Uterus (tissue), 4 donors: Measurements from ENCODE around the gene EHBP1L1. TPM values are rescaled to one million over a fixed set of nuclear protein-coding genes. Genes with fewer than 3 reads are reported as not detected.
A peak's percentile ranks its signal among the peaks of the same experiment; 100 is the strongest.
"Not testable (repeated sequence)": the region's sequence is repeated elsewhere in the genome, so short reads cannot be mapped to it uniquely, and the experiment has no call there.

Experiments
- DNase-seq, 2 donors: peaks; one replicate each; pipeline ENCODE4 v3.0.0-alpha.2; 2019 to 2020
- H3K27ac ChIP-seq, 2 donors: fragments of 200-600 bp; sonication (generic); 1 replicate in 1 of 2; 2 replicates in 1 of 2; pipeline ENCODE4 v1.5.1; 2016 to 2018
- H3K27me3 ChIP-seq, 2 donors: fragments of 200-600 bp; sonication (generic); one replicate each; pipeline ENCODE4 v1.5.1; 2018 to 2019; ENCODE audit warnings: control low read depth in 1 of 2
- H3K36me3 ChIP-seq, 2 donors: fragments of 200-600 bp; sonication (generic); one replicate each; pipeline ENCODE4 v1.5.1; 2019; ENCODE audit warnings: control low read depth in 1 of 2
- H3K4me1 ChIP-seq, 2 donors: fragments of 200-600 bp; sonication (generic); one replicate each; pipeline ENCODE4 v1.5.1; 2018 to 2019; ENCODE audit warnings: control low read depth in 1 of 2
- H3K4me3 ChIP-seq, 2 donors: fragments of 200-600 bp; sonication (generic); 1 replicate in 1 of 2; 2 replicates in 1 of 2; pipeline ENCODE4 v1.5.1; 2018 to 2019; ENCODE audit warnings: mild to moderate bottlenecking in 1 of 2
- H3K9me3 ChIP-seq, 2 donors: fragments of 200-600 bp; sonication (generic); one replicate each; pipeline ENCODE4 v1.5.1; 2019; ENCODE audit warnings: control low read depth in 1 of 2
- CTCF ChIP-seq, 4 experiments: fragments of 200-600 bp in 2 of 4; fragments of 450-650 bp in 2 of 4; sonication (generic) in 2 of 4; IDR thresholded peaks; one replicate each; pipeline ENCODE4 v1.5.1; 2016 to 2019; ENCODE audit warnings: antibody characterized with exemption in 4 of 4, mild to moderate bottlenecking in 2 of 4, moderate library complexity in 1 of 4
- POLR2A ChIP-seq, 2 donors: fragments of 450-650 bp; IDR thresholded peaks; one replicate each; pipeline ENCODE4 v1.6.1; 2016; ENCODE audit warnings: antibody characterized with exemption in 2 of 2, mild to moderate bottlenecking in 1 of 2, moderate library complexity in 1 of 2
- intact Hi-C: fragments of 100-400 bp; cut with DNase I; formaldehyde crosslinking; loops from one replicate; pipeline ENCODE4 v1.15.1; 2023; ENCODE audit warnings: low total_unique reads
- total RNA-seq, 4 donors: library from RNA; depleted of rRNA in 3 of 4; stranded (reverse); fragments of >200 nt in 3 of 4; gene quantifications; one replicate each; pipeline versions ENCODE4 v1.1.0 to v1.2.4, GENCODE V29; 2014 to 2023
- donor health status: DM: yes; HTN: yes; CAD: no.

Gene EHBP1L1
- total RNA-seq, 4 donors from 2014 or later = 44.2 to 159 (median 69.5) TPM

GRCh38 chr11:65637794-65638419 lies 62.1 kb downstream of the EHBP1L1 start, which contains the start of gene SIPA1:
Gene SIPA1 (plus strand): TSS chr11:65638101. CDS start chr11:65640922, 2,821 bp downstream.
- DNase-seq = peak; percentile 78 to 83
- Histone ChIP-seq H3K36me3 (no peaks in the 10 kb centered on the region), H3K9me3 (no peaks in the 10 kb centered on the region), H3K4me1 (peaks cover 0 to 15% of the 10 kb centered on the region in 2 donors), H3K27me3 (no peaks in the 10 kb centered on the region), H3K4me3 (peak within 1 kb of the TSS; percentile 53 to 60), H3K27ac (peak within 1 kb of the TSS; percentile 81 to 84)
- peak in 3 of 4 experiments; percentile 27 to 59 (median 39) for TF ChIP-seq CTCF (IDR thresholded peaks at IDR 0.05)
- TF ChIP-seq POLR2A (IDR thresholded peaks at IDR 0.05) = peak; percentile 71 to 77
- intact Hi-C loops = loop anchor here (10.0 kb wide), 1 partner anchor 177 kb away; no protein-coding TSS in a partner anchor

GRCh38 chr11:65639228-65639597 lies 63.4 kb downstream of the EHBP1L1 start:
- Histone ChIP-seq H3K4me3 (peak overlapping the region in 1 of 2 donors; percentile 60), H3K27ac (peak overlapping the region; percentile 81 to 84), H3K4me1 (peaks cover 0 to 15% of the 10 kb centered on the region in 2 donors)
- H3K27me3 ChIP-seq, H3K36me3 ChIP-seq, H3K9me3 ChIP-seq, DNase-seq: not testable (repeated sequence)
- intact Hi-C loops = loop anchor here (10.0 kb wide), 1 partner anchor 176 kb away; no protein-coding TSS in a partner anchor

GRCh38 chr11:65639623-65640482 lies 64.0 kb downstream of the EHBP1L1 start:
- H3K4me3 ChIP-seq = no peak overlapping the region

GRCh38 chr11:65640483-65641296 lies 64.8 kb downstream of the EHBP1L1 start:
- no peak overlapping the region for H3K4me3 ChIP-seq
- no peak for DNase-seq
- H3K9me3 ChIP-seq = no peaks in the 10 kb centered on the region
- intact Hi-C loops = no loop called here
- H3K4me1 ChIP-seq = peaks cover 0 to 15% of the 10 kb centered on the region in 2 donors
- H3K27ac ChIP-seq = peak overlapping the region; percentile 40 to 53
- H3K27me3 ChIP-seq = no peaks in the 10 kb centered on the region
- no peaks in the 10 kb centered on the region for H3K36me3 ChIP-seq
- no peak for TF ChIP-seq CTCF (IDR thresholded peaks at IDR 0.05)
- TF ChIP-seq POLR2A (IDR thresholded peaks at IDR 0.05) = no peak

More at GRCh38 chr11:65639623-65640482, 64.0 kb downstream of the EHBP1L1 start:
- no peak for TF ChIP-seq POLR2A (IDR thresholded peaks at IDR 0.05)
- no peak for TF ChIP-seq CTCF (IDR thresholded peaks at IDR 0.05)
- intact Hi-C loops = loop anchor here (10.0 kb wide), 1 partner anchor 175 kb away; no protein-coding TSS in a partner anchor
- Histone ChIP-seq H3K27me3 (no peaks in the 10 kb centered on the region), H3K9me3 (no peaks in the 10 kb centered on the region), H3K27ac (peak overlapping the region; percentile 40 to 81), H3K36me3 (no peaks in the 10 kb centered on the region), H3K4me1 (peaks cover 0 to 15% of the 10 kb centered on the region in 2 donors)
- no peak for DNase-seq

GRCh38 chr11:65641297-65642013 lies 65.6 kb downstream of the EHBP1L1 start:
- H3K27me3 ChIP-seq = no peaks in the 10 kb centered on the region
- intact Hi-C loops = no loop called here
- H3K9me3 ChIP-seq = no peaks in the 10 kb centered on the region
- no peak overlapping the region for H3K27ac ChIP-seq
- no peak for DNase-seq
- peaks cover 0 to 15% of the 10 kb centered on the region in 2 donors for H3K4me1 ChIP-seq
- H3K36me3 ChIP-seq = no peaks in the 10 kb centered on the region
- no peak for TF ChIP-seq POLR2A (IDR thresholded peaks at IDR 0.05)
- no peak for TF ChIP-seq CTCF (IDR thresholded peaks at IDR 0.05)
- H3K4me3 ChIP-seq = no peak overlapping the region
